Measurements from ENCODE around the gene LPCAT3. TPM values are rescaled to one million over a fixed set of nuclear protein-coding genes. Genes with fewer than 3 reads are reported as not detected.

LPCAT3 gene
- polyA plus RNA-seq, 1 donor (not counting 4 experiments of a cell fraction or from before 2014, with no cell fraction given) = 69.1 TPM

DNA sequence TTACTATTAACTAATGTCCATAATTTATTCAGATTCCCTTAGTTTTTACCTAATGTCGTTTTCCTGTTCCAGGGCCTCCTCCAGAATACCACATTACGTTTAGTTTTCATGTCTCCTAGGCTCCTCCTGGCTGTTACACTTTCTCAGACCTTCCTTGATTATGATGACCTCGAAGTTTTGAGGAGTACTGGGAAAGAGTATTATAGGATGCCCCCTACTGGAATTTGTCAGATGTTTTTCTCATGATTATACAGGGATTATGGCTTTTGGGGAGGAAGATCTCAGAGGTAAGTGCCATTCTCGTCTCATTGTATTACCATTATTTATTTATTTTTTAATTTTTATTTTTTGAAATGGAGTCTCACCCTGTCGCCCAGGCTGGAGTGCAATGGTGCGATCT is 24.6 kb upstream of the LPCAT3 start:
- Histone ChIP-seq H3K27ac (ENCODE audit: control insufficient read depth, insufficient read depth, low read length) (no peak overlapping the region), H3K4me2 (ENCODE audit: control insufficient read depth, extremely low read depth, insufficient read depth, low read depth, low read length) (no peak overlapping the region), H2AFZ (ENCODE audit: control insufficient read depth, low read length) (no peak overlapping the region), H3K79me2 (ENCODE audit: control insufficient read depth, insufficient read depth, low read length) (no peaks in the 10 kb centered on the region), H3K4me1 (ENCODE audit: control insufficient read depth, extremely low read depth, insufficient read depth, low read length) (peaks cover 8% of the 10 kb centered on the region), H3K9ac (ENCODE audit: control insufficient read depth, extremely low read depth, insufficient read depth, low read length) (no peak overlapping the region), H3K9me1 (ENCODE audit: control insufficient read depth, extremely low read depth, insufficient read depth, low read length) (no peaks in the 10 kb centered on the region), H4K20me1 (ENCODE audit: control insufficient read depth, extremely low read depth, insufficient read depth, low read length) (no peaks in the 10 kb centered on the region), H3K9me3 (ENCODE audit: control insufficient read depth, low read depth, low read length) (no peaks in the 10 kb centered on the region), H3K4me3 (ENCODE audit: control insufficient read depth in 2 of 3, extremely low read depth in 1 of 3, insufficient read depth in 2 of 3, low read depth in 1 of 3, low read length in 3 of 3) (no peak overlapping the region), H3K27me3 (ENCODE audit: control insufficient read depth, extremely low read depth, insufficient read depth, low read length) (no peaks in the 10 kb centered on the region), H3K36me3 (ENCODE audit: control insufficient read depth in 2 of 2, extremely low read depth in 1 of 2, insufficient read depth in 2 of 2, low read length in 2 of 2) (no peaks in the 10 kb centered on the region)
- no peak for DNase-seq (ENCODE audit: low read depth, low spot score)
- dilution Hi-C loops (cut with MboI; ENCODE audit: extremely low pct_ligation_motif_present, low sequenced_read_pairs) = no loop called here
- TF ChIP-seq, protein P1, sequence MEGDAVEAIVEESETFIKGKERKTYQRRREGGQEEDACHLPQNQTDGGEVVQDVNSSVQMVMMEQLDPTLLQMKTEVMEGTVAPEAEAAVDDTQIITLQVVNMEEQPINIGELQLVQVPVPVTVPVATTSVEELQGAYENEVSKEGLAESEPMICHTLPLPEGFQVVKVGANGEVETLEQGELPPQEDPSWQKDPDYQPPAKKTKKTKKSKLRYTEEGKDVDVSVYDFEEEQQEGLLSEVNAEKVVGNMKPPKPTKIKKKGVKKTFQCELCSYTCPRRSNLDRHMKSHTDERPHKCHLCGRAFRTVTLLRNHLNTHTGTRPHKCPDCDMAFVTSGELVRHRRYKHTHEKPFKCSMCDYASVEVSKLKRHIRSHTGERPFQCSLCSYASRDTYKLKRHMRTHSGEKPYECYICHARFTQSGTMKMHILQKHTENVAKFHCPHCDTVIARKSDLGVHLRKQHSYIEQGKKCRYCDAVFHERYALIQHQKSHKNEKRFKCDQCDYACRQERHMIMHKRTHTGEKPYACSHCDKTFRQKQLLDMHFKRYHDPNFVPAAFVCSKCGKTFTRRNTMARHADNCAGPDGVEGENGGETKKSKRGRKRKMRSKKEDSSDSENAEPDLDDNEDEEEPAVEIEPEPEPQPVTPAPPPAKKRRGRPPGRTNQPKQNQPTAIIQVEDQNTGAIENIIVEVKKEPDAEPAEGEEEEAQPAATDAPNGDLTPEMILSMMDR (optimal IDR thresholded peaks at IDR 0.05 in 1 of 3, IDR thresholded peaks at IDR 0.05 in 1 of 3, conservative IDR thresholded peaks at IDR 0.05 in 1 of 3; ENCODE audit: extremely low read depth in 1 of 3, insufficient read depth in 2 of 3, low read length in 3 of 3) = peak in 2 of 3 experiments; percentile 35 to 44
- no peak for TF ChIP-seq EZH2 (IDR thresholded peaks at IDR 0.05; ENCODE audit: low read length)
- FAIRE-seq = peak; percentile 5

GRCh38 chr12:7039403-7039802 is 21.1 kb upstream of the LPCAT3 start:
- TF ChIP-seq EZH2 (IDR thresholded peaks at IDR 0.05; ENCODE audit: low read length) = no peak
- TF ChIP-seq, protein P1 (optimal IDR thresholded peaks at IDR 0.05 in 1 of 3, IDR thresholded peaks at IDR 0.05 in 1 of 3, conservative IDR thresholded peaks at IDR 0.05 in 1 of 3; ENCODE audit: extremely low read depth in 1 of 3, insufficient read depth in 2 of 3, low read length in 3 of 3) = no peak
- Histone ChIP-seq H3K9ac (ENCODE audit: control insufficient read depth, extremely low read depth, insufficient read depth, low read length) (no peak overlapping the region), H3K4me3 (ENCODE audit: control insufficient read depth in 2 of 3, extremely low read depth in 1 of 3, insufficient read depth in 2 of 3, low read depth in 1 of 3, low read length in 3 of 3) (peak overlapping the region in 1 of 3 experiments; percentile 15), H3K27me3 (ENCODE audit: control insufficient read depth, extremely low read depth, insufficient read depth, low read length) (no peaks in the 10 kb centered on the region), H3K9me1 (ENCODE audit: control insufficient read depth, extremely low read depth, insufficient read depth, low read length) (no peaks in the 10 kb centered on the region), H3K9me3 (ENCODE audit: control insufficient read depth, low read depth, low read length) (no peaks in the 10 kb centered on the region), H3K4me1 (ENCODE audit: control insufficient read depth, extremely low read depth, insufficient read depth, low read length) (peaks cover 14% of the 10 kb centered on the region), H3K79me2 (ENCODE audit: control insufficient read depth, insufficient read depth, low read length) (no peaks in the 10 kb centered on the region), H4K20me1 (ENCODE audit: control insufficient read depth, extremely low read depth, insufficient read depth, low read length) (no peaks in the 10 kb centered on the region), H3K27ac (ENCODE audit: control insufficient read depth, insufficient read depth, low read length) (peak overlapping the region; percentile 31), H3K4me2 (ENCODE audit: control insufficient read depth, extremely low read depth, insufficient read depth, low read depth, low read length) (peak overlapping the region; percentile 72), H2AFZ (ENCODE audit: control insufficient read depth, low read length) (peak overlapping the region; percentile 92), H3K36me3 (ENCODE audit: control insufficient read depth in 2 of 2, extremely low read depth in 1 of 2, insufficient read depth in 2 of 2, low read length in 2 of 2) (no peaks in the 10 kb centered on the region)
- FAIRE-seq (peak; percentile 96), DNase-seq (ENCODE audit: low read depth, low spot score) (no peak)
- dilution Hi-C loops (cut with MboI; ENCODE audit: extremely low pct_ligation_motif_present, low sequenced_read_pairs) = no loop called here
